ELR (cell line): ENCODE measurements around the gene GTF3C4.

ENCODE experiments used
- DNase-seq: peaks from one replicate; pipeline ENCODE4 v3.0.0-alpha.2; 2015; ENCODE audit warnings: low read depth

GTF3C4 gene

GRCh38 chr9:132732326-132733259, 62.3 kb downstream of the GTF3C4 start:
- peak; percentile 34 for DNase-seq

- DNase-seq = peak; percentile 3
Observed at GRCh38 chr9:132733260-132733815, 63.1 kb downstream of the GTF3C4 start.

- DNase-seq = no peak
Observed at GRCh38 chr9:132739710-132740310, 69.5 kb downstream of the GTF3C4 start.

GRCh38 chr9:132740526-132741309, 70.5 kb downstream of the GTF3C4 start:
- no peak for DNase-seq

- DNase-seq = no peak
Observed at GRCh38 chr9:132742821-132743311, 72.6 kb downstream of the GTF3C4 start.

- no peak for DNase-seq
Observed at GRCh38 chr9:132743931-132744479, 73.7 kb downstream of the GTF3C4 start.
